ENCODE results near the gene OLFML1. TPM values are rescaled to one million over a fixed set of nuclear protein-coding genes. Genes with fewer than 3 reads are reported as not detected.

Gene OLFML1
- total RNA-seq, 1 donor from 2014 or later: 11.5 TPM

DNA sequence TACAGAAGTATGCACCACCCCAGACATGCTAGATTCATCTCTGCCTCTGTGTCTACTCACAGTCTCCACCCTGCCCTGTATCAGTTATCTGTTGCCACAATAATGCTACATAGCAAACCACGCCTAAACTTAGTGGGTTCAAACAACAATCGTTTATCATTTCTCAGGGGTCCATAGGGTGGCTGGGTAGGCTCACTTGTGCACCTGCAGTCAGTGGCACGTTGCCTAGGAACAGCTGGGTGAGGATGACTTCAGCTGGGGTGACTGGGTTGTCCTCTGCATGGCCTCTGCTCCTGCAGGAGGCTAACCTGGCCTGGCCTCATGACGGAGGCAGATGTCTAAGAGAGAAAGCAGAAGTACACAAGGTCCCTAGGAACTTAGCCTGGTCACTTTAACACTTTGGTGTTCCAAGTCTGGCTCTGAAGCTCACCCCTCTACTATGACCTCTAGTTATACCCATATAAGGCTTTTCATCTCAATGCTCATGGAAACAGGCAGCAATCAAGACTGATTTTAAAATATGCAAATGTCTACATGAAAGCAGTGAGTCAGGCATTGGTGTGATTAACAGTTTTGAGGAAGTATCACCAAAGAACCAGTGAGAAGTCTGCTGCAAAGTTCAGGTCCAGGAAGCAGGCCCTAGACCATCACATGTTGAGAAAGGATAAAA, 10.7 kb downstream of the OLFML1 start:
- peaks cover 14% of the 10 kb centered on the region for H3K4me1 ChIP-seq
- no peak overlapping the region for H3K4me3 ChIP-seq
- TF ChIP-seq POLR2A (IDR thresholded peaks at IDR 0.05): no peak
- TF ChIP-seq POLR2AphosphoS5 (IDR thresholded peaks at IDR 0.05; ENCODE audit: insufficient read depth in 1 of 2, low read depth in 1 of 2): no peak
- TF ChIP-seq, protein P1, sequence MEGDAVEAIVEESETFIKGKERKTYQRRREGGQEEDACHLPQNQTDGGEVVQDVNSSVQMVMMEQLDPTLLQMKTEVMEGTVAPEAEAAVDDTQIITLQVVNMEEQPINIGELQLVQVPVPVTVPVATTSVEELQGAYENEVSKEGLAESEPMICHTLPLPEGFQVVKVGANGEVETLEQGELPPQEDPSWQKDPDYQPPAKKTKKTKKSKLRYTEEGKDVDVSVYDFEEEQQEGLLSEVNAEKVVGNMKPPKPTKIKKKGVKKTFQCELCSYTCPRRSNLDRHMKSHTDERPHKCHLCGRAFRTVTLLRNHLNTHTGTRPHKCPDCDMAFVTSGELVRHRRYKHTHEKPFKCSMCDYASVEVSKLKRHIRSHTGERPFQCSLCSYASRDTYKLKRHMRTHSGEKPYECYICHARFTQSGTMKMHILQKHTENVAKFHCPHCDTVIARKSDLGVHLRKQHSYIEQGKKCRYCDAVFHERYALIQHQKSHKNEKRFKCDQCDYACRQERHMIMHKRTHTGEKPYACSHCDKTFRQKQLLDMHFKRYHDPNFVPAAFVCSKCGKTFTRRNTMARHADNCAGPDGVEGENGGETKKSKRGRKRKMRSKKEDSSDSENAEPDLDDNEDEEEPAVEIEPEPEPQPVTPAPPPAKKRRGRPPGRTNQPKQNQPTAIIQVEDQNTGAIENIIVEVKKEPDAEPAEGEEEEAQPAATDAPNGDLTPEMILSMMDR (IDR thresholded peaks at IDR 0.05): no peak
- H3K27me3 ChIP-seq: no peaks in the 10 kb centered on the region
- peaks cover 0 to 5% of the 10 kb centered on the region in 2 donors for H3K36me3 ChIP-seq
- no peak overlapping the region for H3K27ac ChIP-seq
- intact Hi-C loops (cut with DNase I): no loop called here
- no peak for DNase-seq (ENCODE audit: extremely low spot score in 2 of 2)
- no peaks in the 10 kb centered on the region for H3K9me3 ChIP-seq

DNA sequence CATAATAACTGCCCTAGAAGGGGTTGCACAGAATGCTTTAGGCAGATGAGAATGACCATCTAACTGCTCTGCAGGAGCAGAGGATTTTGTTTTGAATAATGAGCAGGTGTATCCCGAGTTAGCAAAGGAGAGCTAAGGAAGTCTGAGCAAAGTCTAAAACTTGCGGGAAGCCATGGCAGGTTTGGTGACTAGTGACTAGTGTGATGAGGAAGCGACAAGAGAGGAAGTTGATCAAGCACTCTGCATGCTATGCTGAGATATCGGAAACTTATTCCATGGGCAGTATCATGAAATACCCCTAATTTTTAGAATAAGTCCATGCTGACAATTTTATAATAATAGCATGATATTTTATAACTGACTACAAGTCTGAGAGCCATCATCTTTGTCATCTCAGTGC, 12.9 kb downstream of the OLFML1 start:
- DNase-seq (ENCODE audit: extremely low spot score in 2 of 2): no peak
- no peaks in the 10 kb centered on the region for H3K27me3 ChIP-seq
- intact Hi-C loops (cut with DNase I): no loop called here
- no peak overlapping the region for H3K4me3 ChIP-seq
- no peaks in the 10 kb centered on the region for H3K9me3 ChIP-seq
- peaks cover 12% of the 10 kb centered on the region for H3K4me1 ChIP-seq
- TF ChIP-seq POLR2AphosphoS5 (IDR thresholded peaks at IDR 0.05; ENCODE audit: insufficient read depth in 1 of 2, low read depth in 1 of 2) (no peak), POLR2A (IDR thresholded peaks at IDR 0.05) (no peak)
- TF ChIP-seq, protein P1 (IDR thresholded peaks at IDR 0.05): no peak
- no peak overlapping the region for H3K27ac ChIP-seq
- peaks cover 0 to 5% of the 10 kb centered on the region in 2 donors for H3K36me3 ChIP-seq

DNA sequence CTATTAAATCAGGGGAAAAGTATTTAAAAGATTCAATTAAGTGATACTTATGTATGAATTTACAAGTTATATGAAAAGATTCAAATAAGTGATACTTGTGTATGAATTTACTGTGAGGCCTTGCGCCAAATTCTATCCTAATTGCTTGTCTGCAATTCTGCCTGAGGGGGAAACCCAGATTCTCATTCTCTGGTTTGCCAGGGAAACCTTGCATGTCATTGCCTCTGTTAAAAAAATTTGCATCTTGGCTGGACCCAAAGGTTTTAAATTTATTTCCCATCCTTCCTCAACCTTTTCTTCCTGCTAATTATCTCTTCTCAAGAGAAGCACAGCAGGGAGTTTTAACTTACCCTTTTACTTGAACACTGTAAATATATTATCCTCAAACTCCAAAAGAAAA, 13.8 kb downstream of the OLFML1 start:
- H3K36me3 ChIP-seq: peaks cover 0 to 5% of the 10 kb centered on the region in 2 donors
- H3K27ac ChIP-seq: no peak overlapping the region
- no peak overlapping the region for H3K4me3 ChIP-seq
- intact Hi-C loops (cut with DNase I): no loop called here
- no peak for DNase-seq (ENCODE audit: extremely low spot score in 2 of 2)
- H3K27me3 ChIP-seq: no peaks in the 10 kb centered on the region
- peaks cover 7% of the 10 kb centered on the region for H3K4me1 ChIP-seq
- H3K9me3 ChIP-seq: no peaks in the 10 kb centered on the region
- TF ChIP-seq POLR2A (IDR thresholded peaks at IDR 0.05) (no peak), POLR2AphosphoS5 (IDR thresholded peaks at IDR 0.05; ENCODE audit: insufficient read depth in 1 of 2, low read depth in 1 of 2) (no peak)
- TF ChIP-seq, protein P1 (IDR thresholded peaks at IDR 0.05): no peak

DNA sequence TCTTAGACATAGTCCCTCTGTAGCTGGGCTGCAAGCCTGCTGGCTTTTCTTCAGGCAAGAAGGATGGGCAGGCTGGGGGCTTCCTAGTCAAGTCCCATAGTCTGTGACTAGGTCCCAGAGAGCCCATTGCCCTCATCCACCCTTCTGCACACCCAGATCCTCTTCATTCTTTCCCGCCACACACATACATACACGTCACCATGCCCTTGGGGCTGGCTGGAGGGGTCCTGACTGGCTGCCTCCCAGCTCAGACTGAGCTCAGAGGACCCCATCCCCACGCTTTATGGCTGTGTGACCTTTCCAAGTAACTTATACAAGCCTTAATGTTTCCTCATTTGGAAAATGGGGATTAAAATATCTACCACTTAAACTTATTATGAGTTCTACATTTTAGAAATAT, 14.9 kb downstream of the OLFML1 start:
- H3K4me3 ChIP-seq: no peak overlapping the region
- peaks cover 7% of the 10 kb centered on the region for H3K4me1 ChIP-seq
- H3K27me3 ChIP-seq: no peaks in the 10 kb centered on the region
- H3K27ac ChIP-seq: no peak overlapping the region
- intact Hi-C loops (cut with DNase I): no loop called here
- no peak for DNase-seq (ENCODE audit: extremely low spot score in 2 of 2)
- peaks cover 0 to 5% of the 10 kb centered on the region in 2 donors for H3K36me3 ChIP-seq
- TF ChIP-seq, protein P1 (IDR thresholded peaks at IDR 0.05): no peak
- no peak for TF ChIP-seq POLR2A (IDR thresholded peaks at IDR 0.05)
- TF ChIP-seq POLR2AphosphoS5 (IDR thresholded peaks at IDR 0.05; ENCODE audit: insufficient read depth in 1 of 2, low read depth in 1 of 2): no peak
- H3K9me3 ChIP-seq: no peaks in the 10 kb centered on the region

DNA sequence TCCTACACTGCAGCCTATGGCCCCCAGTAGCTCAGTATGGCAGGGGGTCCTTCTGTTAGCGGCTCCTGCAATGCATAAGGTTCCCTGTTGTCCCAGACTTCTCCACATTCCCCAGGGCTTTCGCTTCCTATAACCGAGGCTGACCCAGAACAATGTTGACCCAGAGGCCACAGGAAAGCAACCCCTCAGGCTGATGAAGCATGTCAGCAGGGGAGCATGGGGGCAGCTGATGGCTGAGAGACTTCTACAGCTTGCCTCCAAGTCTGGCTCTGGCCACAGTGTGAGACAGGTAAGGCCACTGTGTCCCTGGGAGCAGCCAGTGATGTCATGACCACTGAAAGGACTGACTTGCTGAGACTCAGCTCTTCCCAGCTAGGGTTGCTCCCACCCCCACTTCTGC, 15.9 kb downstream of the OLFML1 start:
- Histone ChIP-seq H3K9me3 (no peaks in the 10 kb centered on the region), H3K4me3 (no peak overlapping the region), H3K27ac (no peak overlapping the region), H3K27me3 (no peaks in the 10 kb centered on the region), H3K4me1 (peaks cover 7% of the 10 kb centered on the region), H3K36me3 (no peaks in the 10 kb centered on the region)
- DNase-seq (ENCODE audit: extremely low spot score in 2 of 2): no peak
- intact Hi-C loops (cut with DNase I): no loop called here
- no peak for TF ChIP-seq POLR2AphosphoS5 (IDR thresholded peaks at IDR 0.05; ENCODE audit: insufficient read depth in 1 of 2, low read depth in 1 of 2)
- TF ChIP-seq POLR2A (IDR thresholded peaks at IDR 0.05): no peak
- TF ChIP-seq, protein P1 (IDR thresholded peaks at IDR 0.05): no peak
